ENCODE data around the gene EYA2. TPM values are rescaled to one million over a fixed set of nuclear protein-coding genes. Genes with fewer than 3 reads are reported as not detected.

The EYA2 gene
- total and polyA plus RNA-seq, 4 donors: 0.17 to 0.54 (median 0.23) TPM; not detected in 1

GRCh38 chr20:46940616-46941015, 46.0 kb downstream of the EYA2 start:
- Histone ChIP-seq H3K27ac (ENCODE audit: low read depth in 1 of 2, low read length in 2 of 2) (no peak overlapping the region), H3K9ac (ENCODE audit: low read depth in 1 of 2, low read length in 2 of 2) (no peak overlapping the region), H3K4me3 (ENCODE audit: low read depth in 1 of 3, low read length in 3 of 3) (no peak overlapping the region), H3K4me1 (ENCODE audit: control insufficient read depth in 4 of 4, insufficient read depth in 4 of 4, low read length in 3 of 4) (no peaks in the 10 kb centered on the region), H3K27me3 (ENCODE audit: control insufficient read depth in 4 of 4, insufficient read depth in 4 of 4, low read length in 3 of 4) (no peaks in the 10 kb centered on the region), H3K36me3 (ENCODE audit: control insufficient read depth in 4 of 4, insufficient read depth in 3 of 4, low read depth in 1 of 4, low read length in 3 of 4) (no peaks in the 10 kb centered on the region), H3K9me3 (ENCODE audit: control insufficient read depth in 4 of 4, low read length in 3 of 4) (no peaks in the 10 kb centered on the region)
- 84% methylated on average over 10 of the region's 10 CpGs for WGBS
- no peak for DNase-seq (ENCODE audit: low spot score)
- no peak for TF ChIP-seq HNF4G (IDR thresholded peaks at IDR 0.05)
- no peak for TF ChIP-seq FOXA1 (IDR thresholded peaks at IDR 0.05)
- TF ChIP-seq MAX (IDR thresholded peaks at IDR 0.05): no peak
- no peak for TF ChIP-seq RAD21 (IDR thresholded peaks at IDR 0.05)
- TF ChIP-seq FOXA2 (IDR thresholded peaks at IDR 0.05): no peak
- no peak for TF ChIP-seq CTCF (IDR thresholded peaks at IDR 0.05; ENCODE audit: low read depth, low read length, missing input control)

- Histone ChIP-seq H3K27me3 (ENCODE audit: control insufficient read depth in 4 of 4, insufficient read depth in 4 of 4, low read length in 3 of 4) (no peaks in the 10 kb centered on the region), H3K4me1 (ENCODE audit: control insufficient read depth in 4 of 4, insufficient read depth in 4 of 4, low read length in 3 of 4) (no peaks in the 10 kb centered on the region), H3K9ac (ENCODE audit: low read depth in 1 of 2, low read length in 2 of 2) (no peak overlapping the region), H3K9me3 (ENCODE audit: control insufficient read depth in 4 of 4, low read length in 3 of 4) (no peaks in the 10 kb centered on the region), H3K27ac (ENCODE audit: low read depth in 1 of 2, low read length in 2 of 2) (no peak overlapping the region), H3K4me3 (ENCODE audit: low read depth in 1 of 3, low read length in 3 of 3) (no peak overlapping the region), H3K36me3 (ENCODE audit: control insufficient read depth in 4 of 4, insufficient read depth in 3 of 4, low read depth in 1 of 4, low read length in 3 of 4) (no peaks in the 10 kb centered on the region)
- TF ChIP-seq NR2F2 (IDR thresholded peaks at IDR 0.05) (no peak), GABPA (IDR thresholded peaks at IDR 0.05 in 1 of 2, conservative IDR thresholded peaks at IDR 0.05 in 1 of 2) (no peak), TAF1 (conservative IDR thresholded peaks at IDR 0.05) (no peak), HNF4A (conservative IDR thresholded peaks at IDR 0.05) (no peak), FOXA1 (IDR thresholded peaks at IDR 0.05) (no peak), MAX (IDR thresholded peaks at IDR 0.05) (no peak), CTCF (IDR thresholded peaks at IDR 0.05; ENCODE audit: low read depth, low read length, missing input control) (no peak), ATF3 (IDR thresholded peaks at IDR 0.05) (no peak), EGR1 (IDR thresholded peaks at IDR 0.05; ENCODE audit: low read depth in 2 of 2) (no peak), FOXA2 (IDR thresholded peaks at IDR 0.05) (no peak), HNF4G (IDR thresholded peaks at IDR 0.05) (no peak), ZBTB33 (IDR thresholded peaks at IDR 0.05) (no peak), REST (IDR thresholded peaks at IDR 0.05) (no peak), RXRA (IDR thresholded peaks at IDR 0.05) (no peak)
- 93% methylated on average over 2 of the region's 2 CpGs for WGBS
- DNase-seq (ENCODE audit: low spot score): no peak
Observed at GRCh38 chr20:46941404-46941803, 46.8 kb downstream of the EYA2 start.
